ENCODE data around the gene GMEB1.
"Not testable (repeated sequence)": the region's sequence is repeated elsewhere in the genome, so short reads cannot be mapped to it uniquely, and the experiment has no call there.

The GMEB1 gene

DNA sequence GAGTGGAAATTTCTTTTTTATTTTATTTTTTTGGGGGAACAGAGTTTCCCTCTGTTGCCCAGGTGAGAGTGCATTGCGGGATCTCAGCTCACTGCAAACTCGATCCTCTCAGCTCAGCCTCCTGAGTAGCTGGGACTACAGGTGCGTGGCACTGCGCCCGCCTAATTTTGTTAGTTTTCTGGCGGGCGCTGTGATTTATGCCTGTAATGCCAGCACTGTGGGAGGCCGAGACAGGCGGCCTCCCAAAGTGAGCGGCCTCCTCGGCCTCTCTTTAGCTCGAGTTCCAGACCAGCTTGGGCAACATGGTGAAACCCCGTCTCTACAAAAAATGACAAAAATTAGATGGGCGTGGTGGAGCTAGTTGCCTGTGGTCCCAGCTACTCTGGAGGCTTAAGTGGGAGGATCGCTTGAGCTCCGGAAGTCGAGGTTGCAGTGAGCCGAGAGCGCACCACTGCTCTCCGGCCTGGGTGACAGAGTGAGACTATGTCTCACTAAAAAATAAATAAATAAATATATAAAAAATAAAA, 2.7 kb downstream of the GMEB1 start:
- DNase-seq, result no peak

DNA sequence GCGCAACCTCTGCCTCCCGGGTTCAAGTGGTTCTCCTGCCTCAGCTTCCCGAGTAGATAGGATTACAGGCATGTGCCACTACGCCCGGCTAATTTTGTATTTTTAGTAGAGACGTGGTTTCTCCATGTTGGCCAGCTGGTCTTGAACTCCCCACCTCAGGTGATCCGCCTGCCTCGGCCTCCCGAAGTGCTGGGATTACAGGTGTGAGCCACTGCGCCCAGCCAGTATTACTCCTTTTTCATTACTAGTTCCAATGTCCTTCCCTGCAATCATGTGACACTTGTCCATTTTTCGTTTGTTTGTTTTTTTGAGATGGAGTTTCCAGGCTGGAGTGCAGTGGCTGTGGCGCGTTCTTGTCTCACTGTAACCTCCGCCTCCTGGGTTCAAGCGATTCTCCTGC, 4.4 kb downstream of the GMEB1 start:
- DNase-seq, result not testable (repeated sequence)

DNA sequence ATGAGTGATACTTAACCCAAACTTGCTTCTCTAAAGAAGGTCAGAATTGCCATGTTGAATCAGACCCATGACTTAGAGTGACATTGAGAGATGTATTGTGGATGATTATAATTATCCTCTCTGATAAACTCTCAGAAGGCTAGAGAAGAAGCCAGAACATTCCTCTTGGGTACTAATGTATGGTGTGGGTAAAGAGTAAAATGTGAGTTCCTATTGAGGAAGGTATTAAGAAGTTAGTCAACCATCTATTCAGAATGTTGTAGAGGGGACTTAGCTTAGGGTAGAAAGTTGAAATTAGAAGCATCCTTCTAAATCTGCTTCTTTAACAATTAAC, 7.3 kb downstream of the GMEB1 start:
- no peak for DNase-seq

DNA sequence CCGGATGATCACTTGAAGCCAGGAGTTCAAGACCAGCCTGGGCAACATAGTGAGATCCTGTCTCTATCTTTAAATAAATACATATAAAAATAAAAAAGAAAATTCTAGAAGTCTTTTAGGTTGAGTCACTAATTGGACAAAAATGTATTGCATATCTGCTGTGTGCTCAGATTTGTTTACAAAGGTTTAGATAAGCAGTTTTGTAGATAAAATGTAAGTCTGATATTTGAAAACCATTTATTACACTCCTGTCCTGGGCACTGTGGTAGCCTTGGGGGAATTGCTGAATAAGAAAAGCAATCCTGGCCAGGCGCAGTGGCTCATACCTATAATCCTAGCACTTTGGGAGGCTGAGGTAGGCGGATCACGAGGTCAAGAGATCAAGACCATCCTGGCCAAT, 11.6 kb downstream of the GMEB1 start:
- no peak for DNase-seq

DNA sequence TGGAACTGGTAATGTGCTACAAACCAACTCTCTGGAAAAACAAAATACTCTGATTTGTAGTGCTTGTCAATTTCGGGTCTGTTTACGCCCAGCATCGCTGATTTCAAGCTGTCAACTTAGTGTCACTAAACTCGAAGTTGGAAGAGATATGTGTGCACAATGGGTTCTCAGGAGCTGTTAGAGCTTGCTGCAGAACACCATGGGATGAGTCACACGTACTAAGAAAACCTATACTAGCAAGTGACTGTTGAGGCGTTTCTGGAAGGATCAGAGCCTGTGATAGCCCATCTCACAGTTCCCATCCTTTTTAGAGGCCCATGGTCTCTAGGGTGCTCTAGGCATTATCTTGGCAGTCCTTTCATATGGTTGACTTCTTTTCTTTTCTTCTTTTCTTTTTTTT, 14.3 kb downstream of the GMEB1 start:
- no peak for DNase-seq

DNA sequence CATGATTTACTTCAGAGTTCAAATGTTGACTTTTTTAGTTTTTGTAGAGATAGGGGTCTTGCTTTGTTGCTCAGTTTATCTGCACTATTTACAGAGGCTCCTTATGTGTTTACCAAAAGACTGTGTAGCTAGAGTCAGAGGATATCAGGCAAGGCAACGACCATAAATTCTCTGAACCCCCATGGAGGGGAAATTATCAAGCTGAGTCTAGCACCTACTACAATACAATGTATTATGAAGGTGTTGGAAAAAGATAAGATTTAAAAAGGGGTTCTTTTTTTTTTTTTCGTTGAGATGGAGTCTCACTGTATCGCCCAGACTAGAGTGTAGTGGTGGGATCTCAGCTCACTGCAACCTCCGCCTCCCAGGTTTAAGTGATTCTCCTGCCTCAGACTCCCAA, 16.4 kb downstream of the GMEB1 start:
- no peak for DNase-seq

DNA sequence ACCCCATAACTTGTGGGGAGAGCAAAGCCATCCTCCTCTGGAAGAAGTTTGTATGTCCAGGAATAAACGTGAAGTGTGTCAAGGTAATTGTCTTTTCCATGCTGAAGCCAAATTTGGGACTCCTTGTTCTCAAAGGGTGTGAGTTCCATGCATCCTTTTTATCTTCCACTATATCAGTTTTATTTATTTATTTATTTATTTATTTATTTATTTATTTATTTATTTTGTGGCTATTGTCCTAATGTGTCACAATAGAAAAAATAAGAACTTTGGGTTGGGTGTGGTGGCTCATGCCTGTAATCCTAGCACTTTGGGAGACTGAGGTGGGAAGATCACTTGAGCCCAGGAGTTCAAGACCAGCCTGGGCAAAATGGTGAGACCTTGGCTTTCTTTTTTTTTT, 23.0 kb downstream of the GMEB1 start:
- DNase-seq, result not testable (repeated sequence)

DNA sequence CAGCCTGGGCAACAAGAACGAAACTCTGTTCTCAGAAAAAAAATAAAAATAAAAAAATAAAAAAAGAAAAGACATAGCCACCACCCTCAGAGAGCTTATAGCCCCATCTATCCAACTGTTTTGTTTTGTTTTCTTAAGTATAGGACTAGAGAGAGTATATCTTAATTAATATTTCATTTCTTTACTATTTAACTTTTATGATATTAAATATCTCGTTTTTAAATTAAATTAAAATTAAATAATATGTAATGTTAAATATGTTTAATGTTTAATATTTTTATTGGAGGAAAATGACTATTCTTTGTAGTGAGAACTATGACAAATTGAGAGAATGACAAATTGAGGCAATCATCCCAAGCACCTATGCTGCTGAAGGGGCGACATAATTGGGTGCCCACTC, 35.0 kb downstream of the GMEB1 start:
- no peak for DNase-seq

DNA sequence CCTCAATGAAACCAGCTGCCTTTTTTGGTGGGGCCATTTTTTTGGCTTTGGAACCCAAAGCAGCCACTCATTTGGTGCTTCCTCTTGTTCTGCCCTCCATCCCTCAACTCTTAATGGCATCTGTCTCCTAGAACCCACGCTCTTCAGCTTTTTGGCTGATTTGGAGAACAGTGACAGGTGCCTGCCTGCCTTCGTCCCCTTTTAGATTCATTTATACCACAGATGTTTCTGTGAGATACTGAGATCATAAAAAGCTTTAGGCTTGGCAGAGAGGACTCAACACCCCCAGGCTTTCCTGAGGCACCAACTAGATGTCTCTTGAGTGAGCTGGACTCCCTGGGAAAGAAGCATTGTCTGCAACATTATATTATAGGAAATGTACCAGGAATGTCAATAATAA, 47.8 kb downstream of the GMEB1 start:
- DNase-seq, result no peak

DNA sequence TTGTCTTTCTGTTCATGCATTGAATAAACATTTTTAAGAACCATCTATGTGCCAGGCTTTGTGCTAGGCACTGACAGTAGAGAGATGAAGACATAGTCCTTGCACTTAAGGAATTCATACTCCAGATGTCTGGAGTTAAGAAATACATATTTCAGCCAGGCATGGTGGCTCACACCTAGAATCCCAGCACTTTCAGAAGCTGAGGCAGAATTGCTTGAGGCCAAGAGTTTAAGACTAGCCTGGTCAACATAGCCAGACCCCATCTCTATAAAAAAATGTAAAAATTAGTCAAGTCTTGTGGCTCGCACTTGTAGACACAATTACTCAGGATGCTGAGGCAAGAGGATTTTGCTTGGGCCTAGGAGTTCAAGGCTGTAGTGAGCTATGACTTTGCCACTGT, 49.6 kb downstream of the GMEB1 start:
- DNase-seq, result no peak

DNA sequence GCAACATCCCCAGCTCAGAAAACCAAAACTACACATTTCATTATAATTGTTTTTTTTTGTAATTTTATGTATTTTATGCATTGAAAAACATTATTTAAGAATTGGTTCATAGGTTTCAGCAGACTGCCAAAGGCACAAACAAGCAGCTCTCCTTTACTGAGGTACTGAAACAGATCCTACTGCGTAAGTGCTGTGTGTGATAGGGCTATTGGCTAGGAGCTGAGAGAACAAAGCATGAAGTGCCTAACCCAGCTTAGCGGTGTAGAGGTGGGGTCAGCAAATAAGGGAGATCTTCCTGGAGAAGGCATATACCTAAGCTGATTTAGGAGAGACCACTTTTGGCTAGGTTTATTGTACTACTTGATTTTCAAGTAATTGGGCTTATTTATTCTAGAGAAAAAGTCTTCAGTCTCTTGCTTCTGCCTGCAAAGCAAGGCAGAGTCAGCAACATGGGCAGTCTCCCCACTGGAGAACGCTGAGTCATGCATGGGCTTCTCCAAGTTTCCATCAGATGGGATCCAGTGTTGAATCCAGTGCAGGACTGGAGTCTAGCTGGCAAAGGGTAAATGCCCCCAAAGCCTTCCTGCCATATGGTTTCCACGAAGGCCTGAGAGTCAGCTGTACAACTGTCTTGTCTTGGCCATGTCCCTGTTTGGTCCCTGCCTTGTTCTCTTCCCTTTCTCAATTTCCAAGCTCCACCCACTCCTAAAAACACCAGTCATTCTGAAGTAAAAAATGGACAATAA, 50.2 kb downstream of the GMEB1 start:
- no peak for DNase-seq

DNA sequence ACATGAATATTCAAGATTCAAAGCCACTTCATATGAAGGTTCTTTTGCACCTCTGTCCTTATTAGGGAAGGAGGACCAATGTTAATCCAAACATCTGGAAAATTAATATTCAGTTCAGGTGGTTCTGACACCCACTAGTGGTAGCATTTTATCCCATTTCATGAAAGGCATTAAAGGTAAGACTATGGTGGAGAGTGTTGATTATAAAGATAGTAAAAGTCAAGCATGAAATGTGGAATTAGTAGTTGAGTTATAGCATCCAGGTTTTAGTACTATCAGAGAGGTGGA, 50.7 kb downstream of the GMEB1 start:
- DNase-seq, result no peak

DNA sequence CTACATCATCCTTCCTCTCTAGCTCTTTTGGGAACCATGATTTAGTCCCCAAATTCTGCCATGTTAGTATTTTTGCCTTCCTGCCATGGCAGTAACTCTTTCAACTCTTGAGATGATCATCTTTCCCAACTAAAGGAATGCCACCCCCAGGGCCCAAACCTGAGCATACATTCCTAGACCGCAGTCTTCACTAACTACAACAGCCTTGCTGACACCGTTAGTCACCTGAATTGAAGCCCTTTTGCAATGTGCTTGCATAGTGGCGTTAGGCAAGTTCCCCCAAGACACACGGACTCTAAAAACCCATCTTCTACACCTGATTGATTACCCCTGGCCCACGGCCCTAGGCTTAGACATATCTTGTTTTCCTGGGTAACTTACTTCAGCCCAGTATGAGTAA, 51.8 kb downstream of the GMEB1 start:
- no peak for DNase-seq

DNA sequence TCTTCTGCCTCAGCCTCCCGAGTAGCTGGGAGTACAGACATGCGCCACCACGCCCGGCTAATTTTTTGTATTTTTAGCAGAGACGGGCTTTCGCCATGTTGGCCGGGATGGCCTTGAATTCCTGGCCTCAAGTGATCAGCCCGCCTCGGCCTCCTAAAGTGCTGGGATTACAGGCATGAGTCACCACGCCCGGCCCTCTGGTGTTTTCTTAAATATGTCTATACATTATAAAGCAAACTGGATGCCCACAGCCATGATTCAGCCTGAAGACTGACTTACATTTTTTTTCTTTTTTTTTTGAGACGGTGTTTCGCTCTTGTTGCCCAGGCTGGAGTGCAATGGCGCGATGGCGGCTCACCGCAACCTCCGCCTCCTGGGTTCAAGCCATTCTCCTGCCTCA, 53.3 kb downstream of the GMEB1 start:
- DNase-seq, result not testable (repeated sequence)

DNA sequence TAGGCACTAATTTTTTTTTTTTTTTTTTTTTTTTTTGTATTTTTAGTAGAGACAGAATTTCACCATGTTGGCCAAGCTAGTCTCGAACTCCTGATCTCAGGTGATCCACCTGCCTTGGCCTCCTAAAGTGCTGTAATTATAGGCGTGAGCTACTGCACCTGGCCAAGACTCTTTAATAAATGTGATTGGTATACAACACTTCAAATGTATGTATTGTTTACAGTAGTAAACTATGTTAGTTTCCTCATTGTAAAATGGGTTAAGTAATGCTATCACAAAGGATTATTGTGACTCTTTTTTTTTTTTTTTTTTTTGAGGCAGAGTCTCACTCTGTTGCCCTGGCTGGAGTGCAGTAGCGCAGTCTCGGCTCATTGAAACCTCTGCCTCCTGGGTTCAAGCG, 56.8 kb downstream of the GMEB1 start:
- not testable (repeated sequence) for DNase-seq

DNA sequence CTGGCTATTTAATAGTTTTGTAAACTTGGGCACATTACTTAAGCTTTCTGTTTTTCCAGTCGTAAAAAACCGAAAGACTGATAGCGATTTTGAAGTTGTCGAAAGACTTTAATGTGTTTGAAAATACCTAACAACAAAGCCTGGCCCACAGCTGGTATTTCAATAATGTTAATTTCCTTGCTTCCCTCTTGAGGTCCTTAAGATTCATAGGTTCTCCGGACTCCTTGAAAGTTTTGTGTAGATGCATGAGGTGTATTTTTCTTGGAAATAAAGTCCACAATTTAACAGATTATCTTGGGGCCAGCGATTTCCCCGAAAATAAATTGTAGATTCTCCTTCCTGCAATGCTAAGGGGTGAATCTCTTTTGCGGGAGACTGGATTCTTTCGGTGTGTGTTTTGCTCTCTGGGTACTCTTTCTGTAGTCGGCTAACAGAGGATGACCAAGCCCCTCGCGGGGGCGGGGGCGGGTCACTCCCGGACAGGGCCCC, 67.4 kb downstream of the GMEB1 start:
- DNase-seq, result no peak

DNA sequence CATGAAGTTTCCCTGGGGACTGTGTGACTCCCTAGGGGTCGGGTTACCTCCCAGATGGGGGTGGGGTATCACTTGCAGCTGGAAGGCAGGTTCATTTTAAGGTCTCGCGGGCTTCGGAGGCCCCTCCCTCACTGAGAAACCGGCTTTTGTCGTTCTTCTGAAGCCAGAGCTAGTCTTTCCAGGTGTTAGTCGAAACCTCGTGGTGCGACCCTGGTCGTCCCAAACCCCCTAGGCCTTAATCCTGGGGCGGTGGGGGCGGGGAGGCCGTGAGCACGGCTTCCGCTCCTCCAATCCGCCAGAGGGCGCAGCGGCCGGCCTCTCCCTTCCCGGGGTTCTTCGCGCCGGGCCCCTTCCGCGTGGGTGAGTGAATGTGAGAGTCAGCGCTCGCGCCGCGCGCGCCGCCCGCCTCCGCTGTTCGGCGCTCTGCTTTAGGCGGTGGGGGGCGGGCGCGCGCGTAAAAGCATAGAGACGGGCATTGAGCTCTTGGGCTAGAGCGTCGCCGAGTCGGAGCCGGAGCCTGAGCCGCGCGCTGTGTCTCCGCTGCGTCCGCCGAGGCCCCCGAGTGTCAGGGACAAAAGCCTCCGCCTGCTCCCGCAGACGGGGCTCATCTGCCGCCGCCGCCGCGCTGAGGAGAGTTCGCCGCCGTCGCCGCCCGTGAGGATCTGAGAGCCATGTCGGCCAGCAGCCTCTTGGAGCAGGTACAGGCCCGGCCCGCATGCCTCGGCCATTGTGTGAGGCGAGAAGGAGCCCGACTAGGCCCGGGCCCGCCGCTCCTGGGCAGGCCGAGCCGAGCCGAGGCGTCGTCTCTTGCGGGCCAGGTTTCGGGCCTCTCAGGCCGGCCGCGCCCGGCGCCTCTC, 68.1 kb downstream of the GMEB1 start, which contains the start of gene YTHDF2:
Gene YTHDF2 (plus strand): TSS at position 491 of the 857 bp plus-strand sequence. CDS start 181 bp downstream, at position 672.
- DNase-seq, result peak; percentile 96

DNA sequence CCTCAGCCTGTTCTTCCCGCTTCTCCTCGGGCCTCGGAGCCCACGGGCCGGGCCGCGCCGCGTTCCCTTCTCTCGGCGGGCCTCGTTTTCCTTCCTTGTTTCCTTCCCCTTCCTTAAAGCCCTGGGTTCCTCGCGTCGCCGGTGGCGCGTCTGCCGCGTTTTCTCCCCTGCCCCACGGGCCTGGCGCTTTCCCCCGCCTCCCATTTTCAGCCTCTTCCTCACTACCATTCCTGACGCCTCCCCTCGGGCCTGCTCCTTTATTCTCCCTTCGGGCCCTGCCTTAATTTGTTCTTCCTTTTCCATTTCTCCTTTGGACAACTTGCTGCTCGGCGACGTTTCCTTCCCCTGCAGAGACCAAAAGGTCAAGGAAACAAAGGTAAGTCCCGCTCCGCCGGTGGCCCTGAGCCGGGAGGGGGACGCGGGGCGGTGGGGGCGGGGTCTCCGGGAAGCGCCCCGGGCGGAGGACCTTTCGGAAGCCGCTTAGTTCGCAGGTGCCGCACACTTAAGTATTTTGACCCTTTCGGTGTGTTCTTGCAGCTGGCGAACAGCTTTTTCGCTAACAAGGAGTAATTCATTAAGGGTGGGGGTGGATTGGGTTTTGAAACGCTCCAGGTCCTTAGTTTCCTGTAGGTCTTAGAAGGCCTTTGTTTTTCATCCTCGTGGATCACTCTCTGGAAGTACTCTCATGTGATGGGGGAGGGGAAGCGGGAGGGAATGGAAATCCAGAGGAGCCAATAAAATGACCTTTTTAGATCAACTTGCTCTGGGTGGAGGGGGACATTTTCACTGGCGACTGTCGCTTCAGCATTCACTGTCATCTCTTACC, 68.9 kb downstream of the GMEB1 start:
- peak; percentile 25 for DNase-seq

DNA sequence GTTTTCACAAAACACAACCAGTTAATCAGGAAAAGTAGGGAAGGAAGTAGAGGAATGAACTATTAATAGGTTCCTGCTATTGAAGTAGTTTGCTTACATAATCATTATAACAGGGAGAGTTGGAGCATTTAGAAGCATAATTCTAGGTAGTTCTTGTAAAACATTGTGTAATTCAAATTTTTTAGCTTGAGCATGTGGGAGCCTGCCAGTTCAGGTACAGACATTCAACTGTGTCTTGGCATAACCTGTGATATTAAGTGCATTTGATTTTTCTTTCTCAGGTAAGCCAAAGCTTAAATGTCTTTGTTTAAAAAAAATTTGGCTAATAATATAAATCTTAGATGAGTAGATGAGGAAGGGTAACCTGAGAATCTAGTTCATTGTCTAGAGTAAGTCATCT, 71.5 kb downstream of the GMEB1 start:
- no peak for DNase-seq

DNA sequence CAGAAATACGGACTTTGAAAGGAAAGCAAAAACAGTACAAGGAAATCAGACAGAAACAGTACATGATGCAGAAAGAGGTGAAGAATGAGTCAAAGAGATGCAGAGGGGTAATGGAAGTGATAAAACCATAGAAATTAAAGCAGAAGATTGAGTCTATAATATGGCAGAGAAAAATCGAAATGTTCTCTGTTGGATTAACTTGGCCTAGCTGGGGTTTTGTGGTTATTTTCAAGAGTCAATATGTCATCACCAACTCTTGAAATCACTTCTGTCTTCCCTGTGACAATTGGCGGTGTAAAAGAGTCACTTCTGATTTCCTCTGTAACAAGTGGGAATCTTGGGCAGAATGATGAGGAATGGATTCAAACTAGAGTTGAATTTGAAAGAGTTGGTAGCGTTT, 75.6 kb downstream of the GMEB1 start:
- no peak for DNase-seq

DNA sequence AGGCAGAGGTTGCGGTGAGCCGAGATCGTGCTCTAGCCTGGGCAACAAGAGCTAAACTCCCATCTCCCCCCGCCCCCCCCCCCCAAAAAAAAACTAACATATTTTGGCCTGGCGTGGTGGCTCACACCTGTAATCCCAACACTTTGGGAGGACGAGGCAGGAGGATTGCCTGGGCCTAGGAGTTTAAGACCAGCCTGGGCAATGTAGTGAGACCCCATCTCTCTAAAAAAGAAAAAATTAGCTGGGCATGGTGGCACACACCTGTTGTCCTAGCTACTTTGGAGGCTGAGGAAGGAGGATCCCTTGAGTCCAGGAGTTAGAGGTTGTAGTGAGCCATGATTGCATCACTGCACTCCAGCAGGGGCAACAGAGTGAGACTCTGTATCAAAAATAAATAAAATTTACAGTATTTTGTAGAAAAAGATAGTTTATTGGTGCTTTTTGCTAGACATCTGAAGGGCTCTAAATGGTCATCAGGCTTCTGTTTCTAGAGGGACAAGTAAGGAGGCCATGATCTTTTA, 77.1 kb downstream of the GMEB1 start:
- DNase-seq, result no peak

DNA sequence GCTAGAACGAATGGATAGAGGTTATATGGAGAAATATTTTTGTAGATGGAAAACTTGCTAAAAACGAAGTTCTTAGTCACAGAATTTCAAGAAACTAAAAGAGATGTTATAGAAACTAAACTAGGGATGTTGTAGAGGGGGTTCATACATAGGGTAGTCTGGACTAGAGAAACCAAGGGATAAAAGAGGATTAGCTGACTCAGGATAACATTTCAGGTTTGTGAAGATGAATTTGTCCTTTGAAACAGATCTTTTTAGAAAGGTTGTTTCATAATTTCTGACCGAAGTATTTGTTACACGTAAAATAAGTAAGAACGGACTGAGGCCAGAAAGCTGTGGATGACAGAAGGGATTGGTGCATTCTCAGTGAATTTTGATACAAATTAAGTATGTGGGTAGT, 81.7 kb downstream of the GMEB1 start:
- DNase-seq, result no peak

DNA sequence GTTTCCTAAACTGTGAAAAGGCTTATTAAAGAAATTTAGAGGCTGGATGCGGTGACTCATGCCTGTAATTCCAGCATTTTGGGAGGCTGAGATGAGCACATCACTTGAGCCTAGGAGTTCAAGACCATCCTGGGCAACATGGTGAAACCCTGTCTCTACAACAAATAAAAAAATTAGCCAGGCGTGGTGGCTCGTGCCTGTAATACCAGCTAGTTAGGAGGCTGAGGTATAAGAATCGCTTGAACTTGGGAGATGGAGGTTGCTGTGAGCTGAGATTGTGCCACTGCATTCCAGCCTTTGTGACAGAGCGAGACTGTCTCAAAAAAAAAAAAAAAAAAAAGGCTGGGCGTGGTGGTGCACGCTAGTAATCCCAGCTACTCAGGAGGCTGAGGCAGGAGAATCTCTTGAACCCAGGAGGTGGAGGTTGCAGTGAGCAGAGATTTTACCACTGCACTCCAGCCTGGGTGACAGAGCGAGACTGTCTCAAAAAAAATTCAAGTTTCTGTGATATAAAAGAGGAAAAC, 82.2 kb downstream of the GMEB1 start:
- DNase-seq, result not testable (repeated sequence)

Data from central memory CD4-positive, alpha-beta T cell (primary cell).